Measurements from ENCODE around the gene NSUN5. TPM values are rescaled to one million over a fixed set of nuclear protein-coding genes. Genes with fewer than 3 reads are reported as not detected.
"Not testable (repeated sequence)": the region's sequence is repeated elsewhere in the genome, so short reads cannot be mapped to it uniquely, and the experiment has no call there.

NSUN5 gene
- total RNA-seq, 6 experiments from 2014 or later = 14.1 to 24.0 (median 19.8) TPM

DNA sequence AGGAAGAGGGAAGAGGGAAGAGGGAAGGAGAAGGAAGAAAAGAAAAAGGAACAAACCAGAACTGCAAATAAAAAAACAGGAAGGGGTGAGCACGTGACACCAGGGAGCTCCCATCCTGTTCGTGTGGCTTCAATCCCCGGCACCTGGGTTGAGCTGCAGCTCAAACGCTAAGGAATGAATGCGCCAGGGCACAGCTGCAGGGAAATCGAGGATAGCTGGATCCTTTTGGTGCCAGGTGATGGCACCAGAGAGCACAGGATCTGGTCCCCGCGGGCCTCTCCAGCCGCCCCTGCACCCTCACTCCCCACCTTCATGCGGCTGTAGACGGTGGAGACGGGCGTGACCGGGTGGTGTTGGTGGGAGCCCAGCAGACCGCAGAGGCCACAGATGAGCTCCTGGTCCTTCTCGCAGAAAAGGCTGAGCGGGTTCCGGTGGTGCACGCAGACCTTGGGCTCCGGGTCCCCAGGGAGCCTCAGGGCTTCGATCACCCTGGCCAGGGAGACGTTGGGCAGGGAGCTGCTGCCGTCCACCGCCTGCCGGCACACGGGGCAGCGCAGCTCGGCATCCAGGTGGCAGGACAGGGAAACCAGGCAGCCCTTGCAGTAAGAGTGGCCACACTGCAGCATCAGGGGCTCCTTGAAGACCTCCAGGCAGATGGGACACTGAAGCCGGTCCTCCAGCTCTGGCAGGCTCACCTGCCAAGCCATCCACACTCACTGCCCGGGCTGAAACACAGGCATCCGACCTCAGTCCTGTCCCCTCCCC, 15.6 kb upstream of the NSUN5 start:
- TF ChIP-seq, protein P1, sequence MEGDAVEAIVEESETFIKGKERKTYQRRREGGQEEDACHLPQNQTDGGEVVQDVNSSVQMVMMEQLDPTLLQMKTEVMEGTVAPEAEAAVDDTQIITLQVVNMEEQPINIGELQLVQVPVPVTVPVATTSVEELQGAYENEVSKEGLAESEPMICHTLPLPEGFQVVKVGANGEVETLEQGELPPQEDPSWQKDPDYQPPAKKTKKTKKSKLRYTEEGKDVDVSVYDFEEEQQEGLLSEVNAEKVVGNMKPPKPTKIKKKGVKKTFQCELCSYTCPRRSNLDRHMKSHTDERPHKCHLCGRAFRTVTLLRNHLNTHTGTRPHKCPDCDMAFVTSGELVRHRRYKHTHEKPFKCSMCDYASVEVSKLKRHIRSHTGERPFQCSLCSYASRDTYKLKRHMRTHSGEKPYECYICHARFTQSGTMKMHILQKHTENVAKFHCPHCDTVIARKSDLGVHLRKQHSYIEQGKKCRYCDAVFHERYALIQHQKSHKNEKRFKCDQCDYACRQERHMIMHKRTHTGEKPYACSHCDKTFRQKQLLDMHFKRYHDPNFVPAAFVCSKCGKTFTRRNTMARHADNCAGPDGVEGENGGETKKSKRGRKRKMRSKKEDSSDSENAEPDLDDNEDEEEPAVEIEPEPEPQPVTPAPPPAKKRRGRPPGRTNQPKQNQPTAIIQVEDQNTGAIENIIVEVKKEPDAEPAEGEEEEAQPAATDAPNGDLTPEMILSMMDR (IDR thresholded peaks at IDR 0.05) = peak; percentile 70
- not testable (repeated sequence) for H3K9me3 Mint-ChIP-seq; H3K27ac Mint-ChIP-seq; H3K4me1 Mint-ChIP-seq (ENCODE audit: low read depth); H3K36me3 Mint-ChIP-seq (ENCODE audit: low read depth)
- DNase-seq = peak; percentile 32
- Mint-ChIP-seq H3K27me3 (ENCODE audit: insufficient read depth) (peaks cover 14% of the 10 kb centered on the region), H3K4me3 (peak overlapping the region; percentile 49)

DNA sequence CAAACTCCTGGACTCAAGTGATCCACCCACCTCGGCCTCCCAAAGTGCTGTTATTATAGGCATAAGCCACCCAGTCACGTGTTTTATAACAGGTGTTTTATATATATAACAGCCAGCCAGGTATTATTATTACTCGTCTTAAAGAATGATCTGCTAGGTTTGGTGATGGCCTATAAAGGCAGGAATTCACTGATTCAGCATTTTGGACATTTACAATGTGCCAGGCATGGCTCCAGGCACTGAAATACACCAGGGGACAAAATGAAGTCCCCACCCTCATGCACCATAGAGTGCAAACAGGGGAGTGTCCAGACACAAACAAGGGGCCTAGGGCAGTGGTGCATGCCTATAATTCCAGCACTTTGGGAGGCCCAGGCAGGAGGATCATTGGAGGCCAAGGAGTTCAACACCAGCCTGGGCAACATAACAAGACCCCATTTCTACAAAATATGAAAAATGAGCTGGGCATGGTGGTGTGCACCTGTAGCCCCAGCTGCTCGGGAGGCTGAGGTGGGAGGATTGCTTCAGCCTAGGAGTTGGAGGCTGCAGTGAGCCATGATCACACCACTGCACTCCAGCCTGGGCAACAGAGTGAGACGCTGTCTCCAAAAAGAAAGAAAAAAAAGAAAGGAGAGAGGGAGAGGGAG, 14.9 kb upstream of the NSUN5 start:
- not testable (repeated sequence) for H3K36me3 Mint-ChIP-seq (ENCODE audit: low read depth); H3K9me3 Mint-ChIP-seq; H3K27ac Mint-ChIP-seq; DNase-seq; H3K4me1 Mint-ChIP-seq (ENCODE audit: low read depth)
- peaks cover 14% of the 10 kb centered on the region for H3K27me3 Mint-ChIP-seq (ENCODE audit: insufficient read depth)
- H3K4me3 Mint-ChIP-seq = peak overlapping the region; percentile 27; the same call in 1 of the 2 replicates

DNA sequence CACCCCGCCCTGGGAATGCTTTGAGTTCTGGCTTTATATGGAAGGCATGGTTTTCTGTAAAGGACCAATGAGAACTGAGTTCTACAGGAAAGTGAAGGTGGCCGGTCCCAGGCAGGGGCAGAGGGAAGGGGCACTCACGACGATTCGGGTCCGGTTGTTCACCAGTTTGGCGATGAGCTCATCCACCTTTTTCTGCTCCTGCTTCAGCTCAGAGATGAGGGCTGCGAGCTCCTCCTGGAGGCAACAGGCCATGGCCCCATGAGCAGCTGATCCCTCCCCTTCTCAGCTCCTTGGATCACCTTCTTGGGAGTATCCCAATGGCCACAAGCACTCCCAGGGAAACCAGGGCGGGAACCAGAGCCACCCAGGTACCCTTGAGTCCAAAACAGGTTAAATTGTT, 11.4 kb upstream of the NSUN5 start:
- not testable (repeated sequence) for H3K9me3 Mint-ChIP-seq; H3K36me3 Mint-ChIP-seq (ENCODE audit: low read depth); H3K27ac Mint-ChIP-seq; H3K4me1 Mint-ChIP-seq (ENCODE audit: low read depth); H3K4me3 Mint-ChIP-seq; DNase-seq
- peaks cover 16% of the 10 kb centered on the region for H3K27me3 Mint-ChIP-seq (ENCODE audit: insufficient read depth)

DNA sequence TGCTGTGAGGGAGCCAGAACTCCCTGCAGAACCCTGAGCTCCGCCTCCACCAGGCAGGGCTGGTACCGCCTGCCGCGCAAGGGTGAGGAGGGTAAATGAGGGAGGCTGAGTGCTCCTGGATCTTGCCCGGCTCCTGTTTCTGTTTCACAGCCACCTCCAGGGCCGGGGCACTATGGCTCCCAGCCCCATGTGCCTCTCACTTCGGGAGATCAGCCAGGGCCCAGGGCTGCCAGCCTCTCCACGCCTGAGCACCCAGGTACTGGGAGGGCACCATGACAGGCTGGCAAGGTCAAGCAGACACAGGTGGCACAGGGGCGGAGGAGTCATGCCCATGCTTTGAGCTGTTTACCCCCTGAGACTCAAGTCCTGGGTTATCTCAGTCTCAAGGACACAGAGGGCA, 10.9 kb upstream of the NSUN5 start:
- H3K36me3 Mint-ChIP-seq (ENCODE audit: low read depth); H3K4me1 Mint-ChIP-seq (ENCODE audit: low read depth); H3K9me3 Mint-ChIP-seq; H3K27ac Mint-ChIP-seq; H3K4me3 Mint-ChIP-seq; DNase-seq: not testable (repeated sequence)
- peaks cover 18% of the 10 kb centered on the region for H3K27me3 Mint-ChIP-seq (ENCODE audit: insufficient read depth)

DNA sequence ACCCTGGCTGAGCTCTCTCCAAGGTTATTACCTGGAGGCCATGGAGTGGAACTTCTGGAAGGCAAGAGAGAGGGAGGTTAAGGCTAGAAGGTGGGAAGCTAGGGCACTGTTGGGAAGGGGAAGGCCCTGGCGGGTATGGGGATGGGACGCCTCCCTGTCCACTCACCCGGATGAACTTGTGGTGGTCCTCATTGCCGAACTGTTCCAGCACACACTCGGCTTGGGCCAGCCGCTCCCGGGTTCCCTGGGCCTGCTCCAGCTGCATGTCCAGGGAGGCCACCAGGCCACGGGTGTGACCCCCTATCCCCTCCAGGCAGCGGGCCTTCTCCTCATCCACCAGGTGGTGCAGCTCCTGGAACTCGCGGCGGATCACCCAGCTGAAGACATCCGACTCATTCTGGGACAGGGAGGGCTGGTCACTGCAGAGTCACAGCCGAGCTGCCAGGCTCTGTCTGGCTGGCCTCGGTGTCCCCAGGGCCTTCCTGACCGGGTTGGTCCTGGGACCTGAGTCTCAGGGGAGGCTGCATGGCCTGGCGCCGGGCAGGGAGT, 10.1 kb upstream of the NSUN5 start:
- peaks cover 16% of the 10 kb centered on the region for H3K27me3 Mint-ChIP-seq (ENCODE audit: insufficient read depth)
- H3K4me3 Mint-ChIP-seq; DNase-seq; H3K27ac Mint-ChIP-seq; H3K36me3 Mint-ChIP-seq (ENCODE audit: low read depth); H3K9me3 Mint-ChIP-seq; H3K4me1 Mint-ChIP-seq (ENCODE audit: low read depth): not testable (repeated sequence)

DNA sequence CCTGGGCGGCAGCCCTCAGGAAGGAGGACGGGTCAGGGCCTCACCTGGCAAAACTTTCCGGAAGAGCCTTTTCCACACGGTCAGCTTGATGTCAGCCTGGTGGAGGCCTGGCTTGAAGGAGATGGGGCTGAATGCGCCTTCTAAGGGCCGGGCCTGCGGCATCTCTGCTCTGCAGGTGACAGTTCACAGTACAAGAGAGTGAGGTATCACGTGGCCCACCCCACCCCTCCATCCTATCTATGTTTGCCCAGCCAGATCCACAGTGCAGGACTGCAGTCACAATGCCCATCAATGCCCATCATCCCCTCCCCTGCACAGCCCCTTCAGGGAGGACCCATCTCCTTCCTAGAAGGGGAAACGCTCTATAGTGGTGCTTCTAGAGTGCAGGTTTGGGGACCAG, 7.9 kb upstream of the NSUN5 start:
- Mint-ChIP-seq H3K9me3 (no peaks in the 10 kb centered on the region), H3K4me1 (ENCODE audit: low read depth) (peaks cover 2% of the 10 kb centered on the region; the same call in 1 of the 2 replicates), H3K27ac (no peak overlapping the region), H3K27me3 (ENCODE audit: insufficient read depth) (peaks cover 6% of the 10 kb centered on the region), H3K4me3 (no peak overlapping the region), H3K36me3 (ENCODE audit: low read depth) (no peaks in the 10 kb centered on the region)
- no peak for DNase-seq
- TF ChIP-seq, protein P1 (IDR thresholded peaks at IDR 0.05) = no peak

DNA sequence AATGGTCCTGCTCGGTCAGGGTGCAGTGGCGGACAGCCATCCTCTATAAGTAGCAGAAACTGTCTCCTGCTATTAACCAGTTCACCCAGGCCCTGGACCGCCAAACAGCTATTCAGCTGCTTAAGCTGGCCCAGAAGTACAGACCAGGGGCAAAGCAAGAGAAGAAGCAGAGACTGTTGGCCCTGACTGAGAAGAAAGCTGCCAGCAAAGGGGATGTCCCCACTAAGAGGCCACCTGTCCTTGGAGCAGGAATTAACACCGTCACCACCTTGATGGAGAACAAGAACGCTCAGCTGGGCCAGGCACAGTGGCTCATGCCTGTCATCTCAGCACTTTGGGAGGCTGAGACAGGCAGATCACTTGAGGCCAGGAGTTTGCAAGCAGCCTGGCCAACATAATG, 5.6 kb upstream of the NSUN5 start:
- Mint-ChIP-seq H3K27ac (no peak overlapping the region), H3K27me3 (ENCODE audit: insufficient read depth) (peaks cover 3% of the 10 kb centered on the region), H3K9me3 (no peaks in the 10 kb centered on the region), H3K4me1 (ENCODE audit: low read depth) (peaks cover 9% of the 10 kb centered on the region; the same call in 1 of the 2 replicates), H3K36me3 (ENCODE audit: low read depth) (no peaks in the 10 kb centered on the region), H3K4me3 (no peak overlapping the region)
- TF ChIP-seq, protein P1 (IDR thresholded peaks at IDR 0.05) = no peak
- no peak for DNase-seq
